ENCODE results near the gene PYM1.

- no peak for TF ChIP-seq POLR2A (IDR thresholded peaks at IDR 0.05)
- no peak for TF ChIP-seq CTCF (IDR thresholded peaks at IDR 0.05)
These were observed 4.8 kb upstream of the PYM1 start for GRCh38 chr12:55932551-55932910.

Measured in thyroid gland (tissue), 4 donors.